ENCODE measurements around the gene OTOP2.
"Not testable (repeated sequence)": the region's sequence is repeated elsewhere in the genome, so short reads cannot be mapped to it uniquely, and the experiment has no call there.

Gene OTOP2

GRCh38 chr17:74981979-74982662 lies 58.0 kb downstream of the OTOP2 start:
- peak; percentile 44 to 67 for DNase-seq (ENCODE audit: low read depth in 2 of 2)
- peak overlapping the region; percentile 65 for H3K4me3 ChIP-seq (replicated peaks in 1 of 2; ENCODE audit: low read depth in 2 of 2, low read length in 2 of 2)
- no peak for TF ChIP-seq CTCF (IDR thresholded peaks at IDR 0.05; ENCODE audit: low read depth, low read length)

- peak overlapping the region; percentile 65 for H3K4me3 ChIP-seq (replicated peaks in 1 of 2; ENCODE audit: low read depth in 2 of 2, low read length in 2 of 2)
These were observed 58.7 kb downstream of the OTOP2 start for GRCh38 chr17:74982663-74983313.

More at GRCh38 chr17:74982663-74983313, 58.7 kb downstream of the OTOP2 start:
- DNase-seq (ENCODE audit: low read depth in 2 of 2): not testable (repeated sequence)
